MM.1S (cell line): ENCODE measurements around the gene ANKH.

ENCODE experiments used
- CTCF ChIP-seq: fragments of 300-600 bp; sonication (generic); IDR thresholded peaks from 2 replicates; pipeline ENCODE4 v1.5.1; 2016; ENCODE audit warnings: antibody characterized with exemption, low read length, mixed read lengths
- EZH2 ChIP-seq: fragments of 300-600 bp; sonication (generic); optimal IDR thresholded peaks from 2 replicates; pipeline ENCODE3; 2017; ENCODE audit warnings: low read depth, mild to moderate bottlenecking, antibody characterized with exemption, low read length, mixed read lengths
- EZH2phosphoT487 ChIP-seq: fragments of 300-600 bp; sonication (generic); IDR thresholded peaks from 2 replicates; pipeline ENCODE4 v1.6.1; 2018; ENCODE audit warnings: antibody characterized with exemption, low read length

GRCh38 chr5:14768508-14769365 lies 102.8 kb downstream of the ANKH start:
- TF ChIP-seq CTCF (no peak), EZH2 (no peak), EZH2phosphoT487 (no peak)
